Activated naive CD4-positive, alpha-beta T cell treated with Interleukin-2 at 50 U/mL for 16 hours (primary cell): ENCODE results near the gene CPT1B.
A peak's percentile ranks its signal among the peaks of the same experiment; 100 is the strongest.
"Not testable (repeated sequence)": the region's sequence is repeated elsewhere in the genome, so short reads cannot be mapped to it uniquely, and the experiment has no call there.

Source experiments
- DNase-seq: peaks from one replicate; pipeline ENCODE4 v3.0.0-alpha.2; 2020

The CPT1B gene

GRCh38 chr22:50577987-50578775, at the start of gene CPT1B:
Gene CPT1B, minus strand, starts transcription at chr22:50578427. Its CDS starts 512 bp downstream, at chr22:50577915.
- DNase-seq: no peak

DNA sequence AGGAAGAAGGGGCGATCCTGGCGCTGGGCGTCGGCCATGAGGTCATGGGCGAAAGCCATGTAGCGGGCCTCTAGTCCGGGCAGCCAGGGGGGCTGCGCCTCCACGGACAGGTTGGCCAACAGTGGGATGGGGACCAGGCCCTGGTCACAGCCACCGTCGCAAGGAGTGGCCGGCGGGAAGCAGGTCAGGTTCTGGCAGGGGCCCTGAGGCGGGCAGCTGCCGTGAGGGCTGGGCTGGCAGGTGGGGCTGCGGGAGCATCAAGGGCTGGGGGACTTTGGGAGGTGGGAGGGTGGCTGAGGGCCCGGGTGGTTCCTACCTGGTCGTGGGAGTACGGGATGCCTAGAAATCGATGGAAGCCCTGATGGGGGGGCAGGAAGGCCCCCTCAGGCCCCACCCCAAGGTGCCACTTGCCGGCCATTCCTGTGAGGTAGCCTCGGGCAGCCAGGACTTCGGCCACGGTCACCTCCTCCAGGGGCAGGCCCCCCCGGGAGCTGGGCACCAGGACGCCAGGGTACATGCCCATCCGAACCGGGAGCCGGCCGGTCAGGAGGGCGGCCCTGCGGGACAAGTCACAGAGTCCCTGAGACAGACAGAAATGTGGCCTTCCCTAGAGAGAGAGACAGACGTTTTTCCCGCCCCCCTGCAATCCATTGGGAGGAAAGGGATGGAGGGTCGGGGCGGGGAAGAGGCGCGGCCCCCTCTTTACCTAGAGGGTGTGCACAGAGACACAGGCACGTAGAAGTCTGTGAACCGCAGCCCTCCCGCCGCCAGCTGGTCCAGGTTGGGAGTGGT, 48.8 kb upstream of the CPT1B start:
- DNase-seq: peak; percentile 18

- DNase-seq: no peak
Measured at GRCh38 chr22:50626314-50626849, 48.2 kb upstream of the CPT1B start.

GRCh38 chr22:50625568-50626313, 47.5 kb upstream of the CPT1B start:
- DNase-seq: no peak

DNA sequence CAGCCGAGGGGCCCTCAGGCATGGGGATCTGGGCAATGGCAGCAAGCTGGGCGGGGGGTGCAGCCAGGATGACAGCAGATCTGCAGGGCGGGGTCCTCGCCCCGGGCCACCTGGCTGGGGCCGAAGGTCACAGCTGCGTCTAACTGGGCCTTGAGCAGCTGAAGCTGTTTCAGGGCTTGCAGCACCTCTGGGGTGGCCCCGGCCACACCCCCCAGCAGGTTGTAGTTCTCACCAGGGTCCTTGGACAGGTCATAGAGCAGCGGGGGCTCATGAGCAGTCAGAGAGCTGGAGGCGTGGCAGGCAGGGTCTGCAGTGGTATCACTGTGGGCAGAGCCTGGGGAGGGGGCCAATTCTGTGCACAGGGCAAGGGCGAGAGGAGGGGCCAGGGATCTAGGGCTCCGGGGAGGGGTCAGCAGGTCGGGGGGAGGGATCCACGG, 46.9 kb upstream of the CPT1B start:
- DNase-seq: no peak

GRCh38 chr22:50624347-50625130, 46.3 kb upstream of the CPT1B start:
- DNase-seq: no peak

DNA sequence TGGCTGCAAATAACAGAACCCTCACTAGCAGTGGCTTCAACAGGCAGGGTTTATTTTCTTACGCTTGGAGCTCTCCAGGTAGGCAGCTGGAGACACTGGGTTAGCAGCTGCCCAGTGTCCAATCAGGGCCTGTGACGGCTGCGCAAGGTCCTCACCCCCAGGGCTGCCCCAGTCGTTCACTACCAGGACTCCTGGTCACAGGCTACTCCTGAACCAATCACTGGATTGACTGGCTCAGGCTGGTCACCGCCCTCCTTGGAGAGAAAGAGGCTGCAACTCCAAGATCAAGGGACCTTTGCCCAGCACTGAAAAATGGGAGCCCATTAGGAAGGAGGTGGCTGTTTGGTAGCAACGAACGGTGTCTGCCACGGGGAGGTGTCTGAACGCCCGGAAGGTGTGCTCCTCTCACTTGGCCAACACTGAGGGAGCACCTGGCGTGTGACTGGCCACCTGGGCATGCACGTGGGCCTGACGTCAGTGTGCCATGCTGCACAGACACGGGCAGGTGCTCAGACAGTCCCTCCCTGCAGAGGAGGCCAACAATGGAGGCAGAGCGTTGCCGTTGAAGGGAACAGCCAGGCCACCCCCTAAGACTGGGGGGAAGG, 44.6 kb upstream of the CPT1B start:
- no peak for DNase-seq

DNA sequence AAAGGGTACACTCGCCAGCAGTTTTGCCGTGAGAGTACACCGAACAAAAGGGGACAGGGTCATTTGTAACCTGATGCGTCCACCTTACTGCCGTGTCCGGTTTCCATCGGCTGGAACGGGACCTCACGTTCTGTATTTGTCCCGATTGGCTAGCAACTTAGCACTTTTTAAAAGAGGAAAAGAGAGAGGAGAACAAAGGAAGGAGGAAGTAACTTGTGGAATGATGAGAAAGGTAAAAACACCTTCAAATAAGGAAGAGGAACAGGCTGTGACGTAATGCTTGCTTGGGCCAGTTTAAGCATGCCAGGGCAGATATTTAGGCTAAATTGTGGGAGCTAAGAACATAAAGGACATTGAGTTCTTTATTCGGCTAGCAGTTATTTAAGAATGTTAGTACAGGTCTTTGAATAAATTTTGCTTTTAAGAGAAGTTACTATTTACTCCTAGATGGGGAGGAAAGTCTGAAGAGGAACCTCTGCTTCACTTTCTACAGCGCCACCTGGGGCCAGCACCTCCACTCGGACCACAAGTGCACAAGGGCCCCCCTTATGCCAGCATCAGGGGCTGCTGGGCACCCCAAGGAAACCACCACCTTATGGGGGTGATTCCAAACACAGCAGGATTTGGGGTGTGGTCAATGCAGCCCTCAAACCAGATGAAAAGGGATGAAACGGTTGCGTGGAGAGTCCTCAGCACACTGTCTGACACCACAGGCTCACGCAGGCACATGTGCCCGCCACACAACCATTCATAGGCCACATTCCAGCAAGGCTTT, 43.9 kb upstream of the CPT1B start:
- DNase-seq: peak; percentile 27

DNA sequence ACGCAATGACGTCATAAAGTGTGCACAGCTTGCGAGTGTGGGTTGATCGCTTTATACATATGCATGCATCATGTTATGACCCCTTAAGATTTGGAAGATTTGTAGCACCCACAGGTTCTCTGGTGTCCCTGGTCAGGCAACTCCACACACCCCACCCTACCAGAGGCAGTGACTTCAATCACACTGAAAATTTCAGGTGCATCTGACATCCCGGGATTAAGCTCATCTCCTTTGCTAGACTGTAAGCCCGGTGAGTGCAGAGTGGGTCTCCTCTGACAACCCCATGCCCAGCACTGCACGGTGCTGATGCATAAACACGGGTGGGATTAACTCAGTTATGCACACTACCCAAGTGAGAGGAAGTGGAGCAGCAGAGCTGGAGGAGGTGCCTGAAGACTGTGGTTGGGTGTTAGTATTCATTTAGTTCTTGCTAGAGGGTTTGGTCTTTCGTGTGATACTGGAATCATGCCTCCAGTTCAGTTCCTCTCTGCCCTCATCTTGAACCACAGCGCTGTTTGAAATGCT, 43.2 kb upstream of the CPT1B start:
- peak; percentile 61 for DNase-seq

GRCh38 chr22:50620593-50621355, 42.5 kb upstream of the CPT1B start:
- DNase-seq: peak; percentile 85

- DNase-seq: not testable (repeated sequence)
Measured at GRCh38 chr22:50614296-50614695, 36.1 kb upstream of the CPT1B start.

DNA sequence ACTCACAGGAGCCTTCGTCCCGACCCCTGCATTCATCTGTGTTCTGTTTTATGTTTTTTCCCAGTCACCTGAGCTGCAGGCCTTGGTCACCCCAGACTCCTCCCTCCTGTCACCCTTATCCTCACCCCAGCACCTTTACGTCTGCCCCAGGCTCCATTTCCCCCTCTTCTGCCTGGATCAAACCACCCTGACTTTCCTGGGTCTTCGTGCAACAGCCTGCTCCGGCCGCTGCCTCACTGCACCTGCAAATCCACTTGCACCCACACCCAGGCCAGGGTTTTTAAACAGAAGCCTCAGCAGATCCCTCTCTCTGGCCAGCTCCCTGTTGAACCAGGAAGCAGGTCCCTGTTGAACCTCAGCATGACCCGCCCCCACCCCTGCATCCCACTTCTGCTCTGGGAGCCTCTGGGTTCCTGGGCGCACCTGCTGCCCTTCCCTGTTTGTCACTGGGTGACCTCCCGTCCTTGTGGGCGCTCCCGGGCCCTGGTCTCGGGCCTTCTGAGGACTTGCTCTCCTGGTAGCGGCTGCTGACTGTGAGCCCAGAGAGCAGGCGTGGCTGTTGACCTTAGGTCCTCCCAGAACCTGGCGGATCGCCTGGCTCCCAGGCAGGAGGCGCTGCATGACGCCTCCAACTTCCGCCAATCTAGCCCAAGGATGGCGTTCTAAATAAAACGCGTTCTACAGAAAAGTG, 35.2 kb upstream of the CPT1B start:
- no peak for DNase-seq

DNA sequence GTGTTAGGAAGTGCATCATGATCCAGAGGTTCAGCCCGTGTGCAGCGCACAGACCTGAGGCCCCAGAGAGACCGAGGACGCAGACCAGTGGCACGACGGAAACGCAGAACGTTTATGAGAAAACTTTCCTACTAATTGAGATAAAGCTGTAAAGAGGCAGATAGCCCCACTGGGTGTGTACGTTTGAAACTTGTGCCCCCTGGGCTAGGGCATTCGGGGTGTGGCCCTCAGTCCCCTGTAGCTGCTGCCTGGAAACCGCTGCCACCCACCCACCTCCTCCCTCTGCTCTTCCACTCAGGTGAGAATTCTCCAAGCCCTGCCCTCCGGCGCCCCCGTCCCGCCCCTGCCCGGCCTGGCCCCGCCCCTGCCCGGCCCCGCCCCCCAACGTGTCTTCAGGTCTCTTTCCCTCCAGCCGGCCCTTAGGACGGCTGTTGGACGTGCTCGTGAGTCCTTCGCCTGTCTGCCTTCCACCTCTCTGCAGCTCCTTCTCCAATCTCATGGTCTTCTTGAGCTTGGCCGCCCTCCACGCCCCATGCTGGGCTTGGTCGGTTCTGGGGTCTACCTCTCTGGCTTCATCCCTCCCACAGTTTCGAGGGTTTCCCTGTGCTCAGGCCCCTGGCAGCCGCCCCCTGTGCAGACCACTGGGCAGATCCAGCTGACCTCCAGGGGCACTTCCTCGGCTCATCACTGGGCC, 34.4 kb upstream of the CPT1B start:
- no peak for DNase-seq

- DNase-seq: no peak
Measured at GRCh38 chr22:50612168-50612527, 33.9 kb upstream of the CPT1B start.

GRCh38 chr22:50611341-50612060, 33.3 kb upstream of the CPT1B start:
- no peak for DNase-seq

DNA sequence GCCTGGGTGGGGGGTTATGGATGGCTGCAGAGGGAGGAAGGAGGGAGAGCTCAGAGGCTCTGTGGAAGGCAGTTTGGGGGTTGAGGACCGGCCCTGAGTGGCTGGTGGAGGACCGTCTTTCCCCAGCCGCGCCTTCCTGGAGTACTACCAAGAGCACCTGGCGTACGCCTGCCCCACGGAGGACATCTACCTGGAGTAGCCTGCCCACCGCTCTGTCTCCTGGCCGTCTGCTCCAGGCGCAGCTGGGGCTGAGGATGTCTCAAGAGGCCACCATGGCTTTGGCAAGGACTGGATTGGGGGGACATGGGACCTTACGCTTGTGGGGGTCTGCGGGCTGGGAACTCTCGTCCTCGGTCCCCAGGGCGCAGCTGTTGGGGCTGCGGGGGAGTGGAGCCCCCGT, 32.4 kb upstream of the CPT1B start:
- no peak for DNase-seq

GRCh38 chr22:50610041-50610451, 31.8 kb upstream of the CPT1B start:
- DNase-seq: no peak

GRCh38 chr22:50609599-50609998, 31.4 kb upstream of the CPT1B start:
- no peak for DNase-seq
